BE2C (cell line): ENCODE data around the gene AOX1.
"Not testable (repeated sequence)": the region's sequence is repeated elsewhere in the genome, so short reads cannot be mapped to it uniquely, and the experiment has no call there.

Source experiments
- DNase-seq: peaks from one replicate; pipeline ENCODE4 v3.0.0-alpha.2; 2020
- H3K27me3 ChIP-seq: fragments of 250-450 bp; sonication (Bioruptor Pico); 2 replicates; pipeline ENCODE4 v1.5.1; 2020; ENCODE audit warnings: mild to moderate bottlenecking
- H3K36me3 ChIP-seq: fragments of 250-450 bp; sonication (Bioruptor Pico); 2 replicates; pipeline ENCODE4 v1.5.1; 2020; ENCODE audit warnings: mild to moderate bottlenecking
- H3K4me1 ChIP-seq: fragments of 250-450 bp; sonication (Bioruptor Pico); 2 replicates; pipeline ENCODE4 v1.5.1; 2020
- H3K4me3 ChIP-seq: 2 replicates; pipeline ENCODE4 v1.5.1; 2011; ENCODE audit warnings: low read depth, low read length
- H3K9me3 ChIP-seq: fragments of 250-450 bp; sonication (Bioruptor Pico); 2 replicates; pipeline ENCODE4 v1.5.1; 2020
- CTCF ChIP-seq: IDR thresholded peaks from 2 replicates; pipeline ENCODE4 v1.5.1; 2012; ENCODE audit warnings: mild to moderate bottlenecking, low read depth, low read length

The AOX1 gene

GRCh38 chr2:200637901-200638300 is 52.1 kb downstream of the AOX1 start:
- H3K27me3 ChIP-seq: no peaks in the 10 kb centered on the region
- H3K4me3 ChIP-seq: no peak overlapping the region
- DNase-seq: no peak
- no peaks in the 10 kb centered on the region for H3K9me3 ChIP-seq
- TF ChIP-seq CTCF: no peak
- no peaks in the 10 kb centered on the region for H3K36me3 ChIP-seq
- H3K4me1 ChIP-seq: no peaks in the 10 kb centered on the region

GRCh38 chr2:200640176-200640575 is 54.4 kb downstream of the AOX1 start:
- Histone ChIP-seq H3K27me3 (no peaks in the 10 kb centered on the region), H3K4me1 (no peaks in the 10 kb centered on the region), H3K9me3 (no peaks in the 10 kb centered on the region), H3K36me3 (no peaks in the 10 kb centered on the region), H3K4me3 (no peak overlapping the region)
- no peak for DNase-seq
- no peak for TF ChIP-seq CTCF

- no peak for TF ChIP-seq CTCF
- Histone ChIP-seq H3K36me3 (no peaks in the 10 kb centered on the region), H3K4me3 (no peak overlapping the region), H3K9me3 (no peaks in the 10 kb centered on the region), H3K4me1 (no peaks in the 10 kb centered on the region), H3K27me3 (no peaks in the 10 kb centered on the region)
- DNase-seq: no peak
Observed at GRCh38 chr2:200640901-200641300, 55.1 kb downstream of the AOX1 start.

- DNase-seq, H3K4me1 ChIP-seq, H3K27me3 ChIP-seq, H3K36me3 ChIP-seq, H3K9me3 ChIP-seq, H3K4me3 ChIP-seq: not testable (repeated sequence)
Observed at GRCh38 chr2:200648518-200649281, 62.9 kb downstream of the AOX1 start.

- no peak for TF ChIP-seq CTCF
- H3K27me3 ChIP-seq: no peaks in the 10 kb centered on the region
- no peak overlapping the region for H3K4me3 ChIP-seq
- no peaks in the 10 kb centered on the region for H3K4me1 ChIP-seq
- no peaks in the 10 kb centered on the region for H3K36me3 ChIP-seq
- no peak for DNase-seq
- no peaks in the 10 kb centered on the region for H3K9me3 ChIP-seq
Observed at GRCh38 chr2:200649724-200650123, 63.9 kb downstream of the AOX1 start.

- no peaks in the 10 kb centered on the region for H3K4me1 ChIP-seq
- no peaks in the 10 kb centered on the region for H3K36me3 ChIP-seq
- TF ChIP-seq CTCF: no peak
- no peaks in the 10 kb centered on the region for H3K9me3 ChIP-seq
- H3K4me3 ChIP-seq: no peak overlapping the region
- H3K27me3 ChIP-seq: no peaks in the 10 kb centered on the region
- no peak for DNase-seq
Observed at GRCh38 chr2:200650195-200650594, 64.4 kb downstream of the AOX1 start.
